ENCODE measurements around the gene GOT1.

GOT1 gene

DNA sequence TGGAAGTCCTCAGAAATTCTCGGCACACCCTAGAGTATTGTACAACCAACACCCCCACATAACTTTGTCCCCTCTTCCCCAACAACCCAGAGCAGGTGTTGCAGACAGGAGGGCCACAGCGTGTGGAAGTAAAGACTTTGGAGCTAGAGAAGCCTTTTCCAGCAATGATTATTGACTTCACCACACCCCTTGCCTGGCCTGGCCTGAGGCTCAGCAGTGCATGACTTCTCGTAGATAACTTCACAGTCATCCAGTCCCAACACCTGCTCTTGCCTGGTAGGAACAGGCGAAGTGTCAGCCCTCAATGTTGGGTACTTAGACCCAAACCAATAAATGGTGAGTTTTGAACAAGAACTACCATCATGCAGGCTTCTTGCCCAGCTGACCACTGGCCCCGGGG lies 36.7 kb downstream of the GOT1 start:
- Mint-ChIP-seq H3K36me3 (peaks cover 29% of the 10 kb centered on the region), H3K4me3 (no peak overlapping the region), H3K9me3 (no peaks in the 10 kb centered on the region), H3K27ac (no peak overlapping the region), H3K4me1 (peaks cover 7% of the 10 kb centered on the region)
- DNase-seq (ENCODE audit: low spot score in 2 of 2) (no peak), ATAC-seq (no peak)

DNA sequence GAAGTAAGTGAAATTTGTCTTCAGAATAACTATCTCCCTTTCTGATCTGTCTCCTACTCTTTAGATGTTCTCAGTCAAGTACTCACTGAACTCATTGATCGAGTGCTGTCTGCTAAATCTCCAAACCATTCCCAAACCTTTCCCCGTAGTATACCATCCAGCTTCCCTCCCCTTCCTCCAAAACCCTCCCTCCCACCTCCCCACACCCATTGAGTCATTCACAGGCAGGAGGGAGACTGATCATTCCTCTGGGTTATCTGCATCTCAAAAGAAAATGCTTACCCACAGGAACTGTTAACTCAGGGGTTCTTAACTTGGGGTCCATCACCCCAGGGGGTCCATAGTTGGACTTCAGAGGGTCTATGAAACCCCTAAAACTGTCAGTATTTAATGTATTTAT lies 37.4 kb downstream of the GOT1 start:
- no peak overlapping the region for H3K27ac Mint-ChIP-seq
- ATAC-seq (no peak), DNase-seq (ENCODE audit: low spot score in 2 of 2) (no peak)
- peaks cover 7% of the 10 kb centered on the region for H3K4me1 Mint-ChIP-seq
- no peaks in the 10 kb centered on the region for H3K9me3 Mint-ChIP-seq
- peaks cover 23% of the 10 kb centered on the region for H3K36me3 Mint-ChIP-seq
- H3K4me3 Mint-ChIP-seq: no peak overlapping the region

DNA sequence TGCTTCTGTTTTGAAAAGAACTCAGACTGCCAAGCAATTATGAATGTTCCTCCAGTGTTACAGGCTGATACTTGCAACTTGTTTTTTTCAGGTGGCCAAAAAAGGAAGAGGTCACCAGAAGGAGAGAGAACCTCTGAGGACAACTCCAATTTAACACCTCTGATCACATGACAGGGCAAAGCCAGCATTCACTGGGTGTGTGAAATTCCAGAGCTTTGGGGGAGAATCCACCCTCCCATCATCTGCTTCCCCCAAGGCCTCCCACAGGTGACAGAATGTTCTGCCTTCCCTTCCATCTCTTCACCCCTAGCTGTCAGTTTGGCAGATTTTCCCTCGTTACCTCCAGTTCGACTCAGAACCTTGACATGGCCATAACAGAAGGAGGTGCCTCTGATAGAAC lies 39.1 kb downstream of the GOT1 start:
- ATAC-seq (no peak), DNase-seq (ENCODE audit: low spot score in 2 of 2) (no peak)
- Mint-ChIP-seq H3K9me3 (no peaks in the 10 kb centered on the region), H3K27ac (no peak overlapping the region), H3K4me3 (no peak overlapping the region), H3K4me1 (peaks cover 7% of the 10 kb centered on the region), H3K36me3 (peaks cover 9% of the 10 kb centered on the region)

DNA sequence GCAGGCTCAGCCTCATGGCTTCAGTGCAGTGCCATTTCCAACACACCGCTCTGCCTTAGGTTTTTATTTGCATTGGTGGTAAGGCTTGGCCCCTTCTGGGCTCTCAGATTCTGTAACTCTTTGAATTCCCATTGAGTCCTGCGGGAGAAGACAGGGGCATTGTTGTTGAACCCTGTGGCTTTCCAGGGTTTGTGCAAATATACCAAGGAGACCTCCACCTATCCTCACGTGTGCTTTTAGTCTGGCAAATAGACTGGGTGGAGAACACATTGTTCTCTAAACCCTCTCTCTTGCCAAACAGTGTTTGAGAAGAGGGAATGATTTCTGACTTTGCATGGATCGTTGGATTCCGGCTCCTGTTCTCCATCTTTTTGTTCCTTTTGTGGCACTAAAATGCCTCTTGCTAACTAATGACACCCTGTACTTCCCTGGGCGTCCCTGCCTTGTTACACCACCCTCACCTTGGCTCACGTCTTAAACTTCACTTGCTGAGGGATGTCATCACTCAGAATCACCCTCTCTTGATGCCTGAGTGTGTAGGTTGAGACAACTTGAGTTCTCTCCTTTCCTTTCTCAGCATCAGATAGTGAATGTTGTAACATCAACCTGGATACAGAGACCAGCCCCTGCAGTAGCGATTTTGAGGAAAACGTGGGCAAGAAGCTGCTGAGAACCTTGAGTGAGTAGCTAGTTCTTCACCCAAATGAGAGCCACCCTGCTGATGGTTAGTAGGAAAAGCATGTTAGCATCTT lies 40.5 kb downstream of the GOT1 start:
- DNase-seq (ENCODE audit: low spot score in 2 of 2) (no peak), ATAC-seq (no peak)
- no peak overlapping the region for H3K27ac Mint-ChIP-seq
- H3K4me3 Mint-ChIP-seq: no peak overlapping the region
- peaks cover 7% of the 10 kb centered on the region for H3K4me1 Mint-ChIP-seq
- H3K9me3 Mint-ChIP-seq: no peaks in the 10 kb centered on the region
- H3K36me3 Mint-ChIP-seq: no peaks in the 10 kb centered on the region

DNA sequence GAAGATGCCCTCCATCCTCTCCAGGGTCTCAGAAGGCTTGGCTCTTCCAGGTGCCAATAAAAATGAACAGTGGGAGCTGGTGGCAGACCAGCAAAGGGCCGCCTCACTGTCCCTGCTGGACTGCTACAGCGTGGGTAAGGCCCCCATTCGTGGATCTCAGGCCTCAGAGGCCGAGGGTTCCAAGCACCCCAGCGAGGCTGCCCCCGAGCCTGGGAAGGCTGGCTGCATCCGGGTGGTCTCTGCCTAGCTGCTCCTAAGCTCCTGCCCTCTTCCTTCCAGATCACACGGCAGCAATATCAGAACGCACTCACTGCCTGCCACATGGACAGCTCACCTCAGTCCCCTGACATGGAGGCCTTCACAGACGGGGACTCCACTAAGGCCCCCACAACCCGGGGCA lies 42.9 kb downstream of the GOT1 start:
- H3K9me3 Mint-ChIP-seq: no peaks in the 10 kb centered on the region

DNA sequence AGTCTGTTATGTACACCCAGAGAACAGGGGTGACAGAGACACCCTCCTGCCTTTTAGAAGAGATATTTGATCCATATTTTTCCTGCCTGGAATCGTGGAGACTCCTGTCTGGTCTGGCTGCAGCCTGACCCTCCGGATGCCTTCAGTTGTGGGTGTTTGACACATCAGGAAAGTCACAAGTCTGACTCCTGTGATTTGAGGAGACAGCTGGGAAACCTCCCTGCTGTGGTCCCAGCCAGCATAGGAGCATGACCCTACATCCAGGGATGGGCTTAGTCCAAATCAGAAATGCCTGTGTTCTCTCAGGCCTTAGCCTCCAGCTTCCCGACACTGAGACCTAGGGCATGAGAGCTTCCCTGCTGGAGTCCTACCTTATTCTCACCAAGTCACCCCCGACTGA lies 43.4 kb downstream of the GOT1 start:
- no peak for DNase-seq (ENCODE audit: low spot score in 2 of 2)
- Mint-ChIP-seq H3K36me3 (no peaks in the 10 kb centered on the region), H3K4me3 (no peak overlapping the region), H3K9me3 (no peaks in the 10 kb centered on the region), H3K27ac (no peak overlapping the region), H3K4me1 (no peaks in the 10 kb centered on the region)
- ATAC-seq: peak; percentile 14

More for the DNA sequence above, 42.9 kb downstream of the GOT1 start:
- H3K4me1 Mint-ChIP-seq: peaks cover 1% of the 10 kb centered on the region
- no peak overlapping the region for H3K27ac Mint-ChIP-seq
- ATAC-seq: no peak
- no peak overlapping the region for H3K4me3 Mint-ChIP-seq
- no peak for DNase-seq (ENCODE audit: low spot score in 2 of 2)
- H3K36me3 Mint-ChIP-seq: no peaks in the 10 kb centered on the region

DNA sequence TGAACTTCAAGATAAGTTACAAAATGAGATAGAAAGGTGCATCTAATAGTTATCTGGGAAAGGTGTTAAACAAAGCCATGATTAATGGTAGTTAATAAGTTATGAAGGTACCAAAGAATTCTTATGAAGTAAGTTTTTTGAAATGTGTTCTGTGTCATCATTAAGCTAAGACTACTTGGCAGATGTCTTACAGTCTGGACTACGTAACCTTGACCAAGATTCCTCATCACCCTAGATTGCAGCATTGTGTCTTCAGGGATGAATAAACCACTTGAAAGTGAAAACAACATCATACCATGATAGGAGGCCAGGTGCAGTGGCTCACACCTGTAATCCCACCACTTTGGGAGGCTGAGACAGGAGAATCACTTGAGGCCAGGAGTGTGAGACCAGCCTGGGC lies 48.2 kb downstream of the GOT1 start:
- H3K4me1 Mint-ChIP-seq: no peaks in the 10 kb centered on the region
- DNase-seq (ENCODE audit: low spot score in 2 of 2) (no peak), ATAC-seq (no peak)
- H3K36me3 Mint-ChIP-seq: no peaks in the 10 kb centered on the region
- no peak overlapping the region for H3K27ac Mint-ChIP-seq
- no peak overlapping the region for H3K4me3 Mint-ChIP-seq
- no peaks in the 10 kb centered on the region for H3K9me3 Mint-ChIP-seq

DNA sequence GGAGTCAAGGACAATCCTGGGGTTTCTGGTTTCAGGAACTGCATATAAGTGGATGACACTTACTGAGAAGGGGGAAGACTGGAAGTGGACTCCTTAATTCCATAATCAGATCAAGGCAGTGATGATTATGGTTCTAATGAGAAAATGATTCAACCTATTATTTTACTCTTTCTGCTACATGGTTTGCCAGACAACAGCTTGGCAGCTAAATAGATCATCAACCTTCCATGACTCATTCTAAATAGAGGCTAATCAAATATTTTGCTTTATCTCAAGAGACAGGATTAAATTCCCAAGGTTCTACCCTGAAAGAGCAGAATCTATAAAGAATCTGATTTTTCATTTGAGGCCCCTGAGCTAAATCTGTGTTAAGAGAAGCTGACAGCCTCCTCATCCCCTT lies 55.0 kb downstream of the GOT1 start:
- Mint-ChIP-seq H3K9me3 (no peaks in the 10 kb centered on the region), H3K36me3 (no peaks in the 10 kb centered on the region), H3K4me1 (peaks cover 6% of the 10 kb centered on the region), H3K4me3 (no peak overlapping the region), H3K27ac (no peak overlapping the region)
- no peak for ATAC-seq
- no peak for DNase-seq (ENCODE audit: low spot score in 2 of 2)

DNA sequence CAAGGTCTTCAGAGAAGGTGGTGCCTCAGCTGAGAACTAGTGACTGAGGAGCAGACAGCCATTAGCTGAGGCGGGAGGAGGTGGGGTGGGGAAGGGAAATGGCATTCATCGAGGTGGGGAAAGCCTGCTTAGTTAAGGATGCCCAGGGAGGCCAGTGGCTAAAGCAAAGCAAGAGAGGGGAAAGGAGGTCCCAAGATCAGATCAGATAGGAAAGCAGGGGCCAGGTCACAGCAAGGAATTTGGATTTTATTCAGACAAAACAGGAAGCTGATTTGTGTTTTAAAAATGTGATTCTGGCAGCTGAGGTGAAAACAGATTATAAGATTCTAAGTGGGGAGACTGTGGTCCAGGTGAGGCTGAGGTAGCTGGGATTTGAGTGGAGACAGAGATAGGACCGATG lies 55.5 kb downstream of the GOT1 start:
- Mint-ChIP-seq H3K36me3 (no peaks in the 10 kb centered on the region), H3K4me1 (peaks cover 6% of the 10 kb centered on the region), H3K27ac (no peak overlapping the region), H3K4me3 (no peak overlapping the region), H3K9me3 (no peaks in the 10 kb centered on the region)
- DNase-seq (ENCODE audit: low spot score in 2 of 2) (no peak), ATAC-seq (no peak)

DNA sequence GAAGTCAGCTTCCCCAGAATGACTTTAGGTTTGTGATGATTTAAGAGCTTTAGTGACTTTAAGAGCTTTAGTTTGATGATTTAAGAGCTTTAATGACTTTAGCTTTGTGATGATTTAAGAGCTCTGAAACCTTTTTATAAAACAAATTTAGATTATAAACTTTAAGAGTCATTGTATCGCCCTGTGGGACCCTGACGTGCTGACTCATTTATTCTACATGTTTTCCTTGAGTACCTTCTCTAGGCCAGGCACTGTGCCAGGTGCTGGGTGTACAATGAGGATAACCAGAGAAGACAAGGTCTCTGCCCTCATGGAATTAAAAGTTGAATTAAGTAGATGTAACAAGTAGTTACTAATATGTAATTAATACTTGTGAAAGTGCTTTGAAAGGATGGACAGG lies 55.9 kb downstream of the GOT1 start:
- no peaks in the 10 kb centered on the region for H3K9me3 Mint-ChIP-seq
- H3K4me3 Mint-ChIP-seq: no peak overlapping the region
- DNase-seq (ENCODE audit: low spot score in 2 of 2) (no peak), ATAC-seq (no peak)
- peaks cover 6% of the 10 kb centered on the region for H3K4me1 Mint-ChIP-seq
- H3K27ac Mint-ChIP-seq: no peak overlapping the region
- H3K36me3 Mint-ChIP-seq: no peaks in the 10 kb centered on the region

DNA sequence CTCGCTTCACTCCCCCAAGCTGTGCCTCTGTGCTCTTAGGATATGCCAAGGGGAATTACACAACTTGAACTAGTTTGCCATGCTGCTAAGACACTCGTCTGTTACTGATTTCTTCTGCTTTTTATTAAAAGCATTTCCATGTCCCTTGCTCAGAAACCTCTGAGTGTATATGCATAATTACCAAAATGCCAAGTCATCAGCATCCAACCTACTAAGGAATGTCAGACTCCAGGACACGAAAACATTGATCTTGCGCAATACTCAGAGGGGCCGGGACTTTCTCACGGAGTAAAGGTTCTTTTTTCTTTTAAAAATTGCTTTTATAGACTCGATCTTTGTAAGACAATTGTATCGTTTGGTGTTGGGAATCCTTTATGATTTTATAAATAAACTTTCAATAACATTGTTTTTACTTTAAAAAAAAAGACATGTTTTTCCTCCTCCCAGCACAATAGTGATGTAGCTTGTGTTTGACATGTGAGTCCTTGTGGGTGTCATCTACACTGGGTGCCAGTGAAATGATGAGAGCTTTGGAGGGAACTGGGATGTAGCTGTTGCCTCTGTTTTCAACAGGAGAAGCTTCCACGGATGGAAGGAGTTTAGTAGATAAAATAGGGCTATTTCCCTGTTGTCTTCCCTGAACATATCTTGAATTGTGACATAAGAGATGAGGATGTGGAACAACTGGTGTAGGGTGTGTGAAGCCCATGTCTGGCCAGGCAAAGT lies 57.7 kb downstream of the GOT1 start:
- no peaks in the 10 kb centered on the region for H3K36me3 Mint-ChIP-seq
- no peak overlapping the region for H3K27ac Mint-ChIP-seq
- no peak overlapping the region for H3K4me3 Mint-ChIP-seq
- H3K4me1 Mint-ChIP-seq: peaks cover 6% of the 10 kb centered on the region
- H3K9me3 Mint-ChIP-seq: no peaks in the 10 kb centered on the region
- DNase-seq (ENCODE audit: low spot score in 2 of 2) (no peak), ATAC-seq (no peak)

DNA sequence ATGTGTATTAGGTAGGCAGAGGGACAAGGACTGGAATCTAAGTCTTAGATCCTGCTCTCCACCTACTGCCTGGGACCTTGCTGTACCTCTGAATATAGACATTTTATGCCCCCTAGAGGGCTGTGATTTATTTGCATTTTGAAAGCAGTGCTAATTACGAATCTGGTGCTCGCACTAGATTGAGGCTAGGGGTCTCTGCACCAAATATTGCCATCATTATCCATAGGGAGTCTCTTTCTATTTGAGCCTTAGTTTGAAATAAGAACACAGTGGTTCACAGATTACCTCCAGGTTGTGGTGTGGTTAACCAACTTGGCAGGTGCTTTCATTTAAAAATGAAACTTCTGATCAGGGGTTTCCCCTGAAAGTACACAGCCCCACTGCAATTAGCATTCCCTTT lies 59.4 kb downstream of the GOT1 start:
- DNase-seq (ENCODE audit: low spot score in 2 of 2) (no peak), ATAC-seq (no peak)
- Mint-ChIP-seq H3K9me3 (no peaks in the 10 kb centered on the region), H3K4me3 (no peak overlapping the region), H3K4me1 (peaks cover 6% of the 10 kb centered on the region), H3K36me3 (no peaks in the 10 kb centered on the region), H3K27ac (no peak overlapping the region)

DNA sequence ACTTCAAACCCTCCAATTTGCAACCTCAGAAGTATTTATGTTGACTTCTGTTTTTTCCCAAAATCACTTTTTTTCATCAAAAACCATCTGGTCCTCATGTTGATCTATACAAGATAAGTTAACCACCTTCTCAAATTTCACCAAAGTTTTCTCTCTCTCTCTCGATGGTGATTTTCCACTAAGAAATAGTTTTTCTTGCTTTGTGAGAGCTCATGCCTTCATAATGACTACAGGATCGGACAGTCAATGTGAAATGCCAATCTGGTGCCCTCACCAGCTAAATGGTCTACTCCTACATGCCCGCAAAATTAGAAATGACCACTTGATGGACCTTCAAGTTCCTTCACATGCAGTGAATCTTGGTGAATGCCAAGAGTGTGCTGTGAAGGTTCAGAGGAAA lies 60.9 kb downstream of the GOT1 start:
- Mint-ChIP-seq H3K4me1 (peaks cover 6% of the 10 kb centered on the region), H3K27ac (no peak overlapping the region), H3K9me3 (no peaks in the 10 kb centered on the region), H3K4me3 (no peak overlapping the region), H3K36me3 (no peaks in the 10 kb centered on the region)
- no peak for ATAC-seq
- DNase-seq (ENCODE audit: low spot score in 2 of 2): no peak

DNA sequence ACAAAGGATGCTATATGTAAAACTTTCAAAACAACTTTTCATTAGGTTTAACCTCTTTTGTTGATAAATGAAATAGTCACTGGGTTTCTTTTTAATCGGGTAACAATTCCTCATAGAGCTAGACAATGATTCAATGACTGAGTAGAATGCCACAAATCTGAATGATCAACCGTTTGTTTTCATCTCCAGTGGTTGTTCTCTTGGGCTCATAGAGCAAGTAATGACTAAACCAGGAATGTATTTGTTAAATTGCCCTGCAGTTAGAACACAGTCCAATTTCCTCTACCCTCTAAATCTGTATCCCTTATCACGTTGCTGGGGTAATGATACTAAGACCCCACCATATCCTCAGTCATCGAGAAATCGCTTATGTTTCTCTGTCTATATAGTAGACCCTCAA lies 61.3 kb downstream of the GOT1 start:
- Mint-ChIP-seq H3K9me3 (no peaks in the 10 kb centered on the region), H3K4me3 (no peak overlapping the region), H3K4me1 (peaks cover 6% of the 10 kb centered on the region), H3K27ac (no peak overlapping the region), H3K36me3 (no peaks in the 10 kb centered on the region)
- DNase-seq (ENCODE audit: low spot score in 2 of 2) (no peak), ATAC-seq (no peak)

DNA sequence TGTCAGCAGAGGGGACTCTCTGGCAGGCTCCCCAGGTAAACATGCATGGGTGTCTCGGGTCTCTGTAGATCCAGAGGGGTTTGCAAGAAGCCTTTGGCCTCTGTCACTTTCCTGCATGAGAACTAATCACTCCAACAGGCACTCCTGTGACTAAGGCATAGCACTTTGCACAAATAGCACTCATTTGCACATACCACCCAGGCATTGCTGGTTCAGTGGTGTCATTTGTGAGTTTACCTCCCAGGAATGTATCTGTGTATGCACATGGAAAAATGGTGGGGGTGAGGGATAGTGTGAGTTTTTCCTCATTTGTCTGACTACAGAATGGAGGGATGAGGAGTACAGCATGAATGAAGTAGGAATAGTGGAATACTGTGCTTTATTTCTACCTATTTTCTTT lies 61.8 kb downstream of the GOT1 start:
- ATAC-seq (no peak), DNase-seq (ENCODE audit: low spot score in 2 of 2) (no peak)
- H3K27ac Mint-ChIP-seq: no peak overlapping the region
- H3K36me3 Mint-ChIP-seq: no peaks in the 10 kb centered on the region
- no peaks in the 10 kb centered on the region for H3K9me3 Mint-ChIP-seq
- H3K4me1 Mint-ChIP-seq: peaks cover 6% of the 10 kb centered on the region
- H3K4me3 Mint-ChIP-seq: no peak overlapping the region

DNA sequence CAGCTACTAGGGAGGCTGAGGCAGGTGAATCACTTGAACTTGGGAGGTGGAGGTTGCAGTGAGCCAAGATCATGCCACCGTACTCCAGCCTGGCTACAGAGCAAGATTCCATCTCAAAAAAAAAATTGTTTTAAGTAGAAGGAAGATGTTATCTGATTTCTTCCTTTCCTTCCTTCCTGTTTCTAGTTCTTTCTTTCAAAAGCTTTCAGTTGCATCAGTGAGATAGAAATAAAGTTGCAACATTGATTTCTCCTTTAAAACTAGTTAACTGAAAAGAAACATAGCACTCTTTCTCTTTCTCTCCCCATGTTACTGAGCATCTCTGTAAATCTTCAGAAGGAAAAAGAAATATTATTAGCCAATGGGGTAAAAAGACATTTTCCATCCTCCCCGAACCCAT lies 63.8 kb downstream of the GOT1 start:
- Mint-ChIP-seq H3K36me3 (no peaks in the 10 kb centered on the region), H3K4me1 (peaks cover 6% of the 10 kb centered on the region), H3K4me3 (no peak overlapping the region), H3K9me3 (no peaks in the 10 kb centered on the region), H3K27ac (no peak overlapping the region)
- ATAC-seq (no peak), DNase-seq (ENCODE audit: low spot score in 2 of 2) (no peak)
